HG02571 (cell line): Measurements from ENCODE around the gene GPSM3.
A peak's percentile ranks its signal among the peaks of the same experiment; 100 is the strongest.
"Not testable (repeated sequence)": the region's sequence is repeated elsewhere in the genome, so short reads cannot be mapped to it uniquely, and the experiment has no call there.

Experiments
- ATAC-seq: cut with Tn5 transposase; IDR thresholded peaks from one replicate; pipeline ENCODE4 v1.9.1; 2021; ENCODE audit warnings: mild to moderate bottlenecking, moderate library complexity; ENCODE audit not compliant: unreplicated experiment

GPSM3 gene

DNA sequence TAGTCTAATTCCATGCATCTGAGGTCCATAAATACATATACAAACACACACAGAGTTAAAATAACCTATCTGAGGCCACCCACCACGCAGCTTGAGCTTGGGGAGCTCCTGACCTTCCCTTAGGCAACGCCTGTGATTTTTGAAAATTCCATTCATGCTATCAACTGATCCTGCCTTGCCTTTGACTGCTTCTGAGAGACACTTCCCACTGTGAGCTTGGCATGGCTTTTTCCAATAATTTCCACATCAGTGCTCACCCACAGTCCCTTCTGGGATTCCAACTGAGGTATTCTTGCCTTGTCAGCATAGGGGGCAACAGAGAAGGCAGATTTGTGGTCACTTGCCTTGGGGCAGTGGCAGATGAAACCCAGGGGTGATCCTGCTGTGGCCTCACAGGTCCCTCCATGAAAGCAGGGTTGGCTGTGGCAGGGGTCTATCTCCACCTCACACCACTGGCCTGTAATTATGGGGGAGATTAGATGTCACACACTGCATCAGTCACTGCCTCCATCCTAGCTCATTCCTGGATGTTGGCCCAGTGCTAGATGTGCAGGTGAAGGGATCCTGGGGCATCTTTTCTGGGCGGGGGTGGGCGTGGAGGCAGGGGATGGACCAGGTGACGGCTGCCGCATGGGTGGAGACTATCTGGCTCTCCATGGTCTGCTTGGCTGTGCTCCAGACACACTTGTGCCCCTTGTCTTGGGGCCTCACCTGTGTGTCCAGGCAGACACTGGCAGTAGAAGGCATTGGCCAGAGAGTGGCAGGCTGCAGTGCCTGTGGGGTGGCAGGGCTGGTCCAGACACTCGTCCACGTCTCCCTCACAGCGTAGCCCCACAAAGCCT lies 11.2 kb upstream of the GPSM3 start:
- ATAC-seq: no peak

GRCh38 chr6:32202186-32202585 lies 9.7 kb upstream of the GPSM3 start:
- no peak for ATAC-seq

DNA sequence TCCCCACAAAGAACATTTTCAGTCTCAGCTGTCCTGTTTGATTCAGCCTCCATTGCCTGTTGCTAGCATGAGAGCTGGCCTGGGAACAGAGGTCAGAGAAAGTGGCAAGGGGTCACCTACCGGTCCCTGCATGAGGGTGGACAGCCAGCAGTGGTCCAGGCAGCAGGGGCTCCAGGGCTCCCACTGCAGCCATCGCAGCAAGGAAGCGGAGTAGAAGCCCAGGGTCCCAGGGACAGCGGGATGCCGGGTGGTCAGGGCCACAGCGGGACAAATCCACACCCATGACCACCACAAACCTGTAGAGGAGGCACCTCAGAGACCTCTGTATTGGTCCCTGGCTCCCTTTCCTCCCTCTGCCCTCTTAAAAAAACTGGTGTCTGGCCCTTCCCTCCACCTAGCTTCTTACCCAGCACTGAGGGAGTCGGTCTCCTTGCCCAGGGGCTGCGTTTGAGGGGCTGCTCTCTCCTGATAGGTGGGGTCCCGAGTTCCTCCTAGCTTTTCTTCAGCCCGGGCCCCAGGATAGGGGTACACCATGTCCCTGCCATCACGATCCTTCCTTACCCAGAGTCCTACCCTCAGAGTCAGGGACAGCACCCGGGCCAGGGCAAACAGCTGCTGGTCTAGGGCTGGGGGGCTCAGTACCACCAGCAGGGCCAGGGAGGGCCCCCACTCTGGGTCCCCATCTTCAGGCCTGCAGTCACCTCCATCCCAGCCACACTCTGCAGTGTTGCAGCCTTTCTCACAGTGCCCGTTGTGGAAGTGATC lies 8.4 kb upstream of the GPSM3 start:
- ATAC-seq: no peak

- no peak for ATAC-seq
These were observed 6.4 kb upstream of the GPSM3 start for GRCh38 chr6:32198866-32199265.

DNA sequence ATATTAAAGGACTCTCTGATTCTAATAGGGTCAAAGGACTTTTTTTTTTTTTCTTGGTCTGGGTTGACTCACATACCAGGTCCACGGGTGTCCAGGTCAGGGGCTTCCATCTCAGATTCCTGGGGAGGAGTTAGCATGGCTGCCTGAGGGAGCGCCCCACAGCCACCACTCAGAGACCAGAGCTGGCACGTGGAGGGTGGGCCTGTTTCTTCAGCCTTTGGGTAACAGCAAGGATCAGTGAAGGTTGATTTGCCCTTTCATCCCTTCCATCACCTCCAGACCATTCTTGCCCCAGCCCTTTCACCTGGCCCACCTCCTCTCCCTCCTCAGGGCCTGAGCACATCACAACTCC lies 5.9 kb upstream of the GPSM3 start:
- ATAC-seq: no peak

DNA sequence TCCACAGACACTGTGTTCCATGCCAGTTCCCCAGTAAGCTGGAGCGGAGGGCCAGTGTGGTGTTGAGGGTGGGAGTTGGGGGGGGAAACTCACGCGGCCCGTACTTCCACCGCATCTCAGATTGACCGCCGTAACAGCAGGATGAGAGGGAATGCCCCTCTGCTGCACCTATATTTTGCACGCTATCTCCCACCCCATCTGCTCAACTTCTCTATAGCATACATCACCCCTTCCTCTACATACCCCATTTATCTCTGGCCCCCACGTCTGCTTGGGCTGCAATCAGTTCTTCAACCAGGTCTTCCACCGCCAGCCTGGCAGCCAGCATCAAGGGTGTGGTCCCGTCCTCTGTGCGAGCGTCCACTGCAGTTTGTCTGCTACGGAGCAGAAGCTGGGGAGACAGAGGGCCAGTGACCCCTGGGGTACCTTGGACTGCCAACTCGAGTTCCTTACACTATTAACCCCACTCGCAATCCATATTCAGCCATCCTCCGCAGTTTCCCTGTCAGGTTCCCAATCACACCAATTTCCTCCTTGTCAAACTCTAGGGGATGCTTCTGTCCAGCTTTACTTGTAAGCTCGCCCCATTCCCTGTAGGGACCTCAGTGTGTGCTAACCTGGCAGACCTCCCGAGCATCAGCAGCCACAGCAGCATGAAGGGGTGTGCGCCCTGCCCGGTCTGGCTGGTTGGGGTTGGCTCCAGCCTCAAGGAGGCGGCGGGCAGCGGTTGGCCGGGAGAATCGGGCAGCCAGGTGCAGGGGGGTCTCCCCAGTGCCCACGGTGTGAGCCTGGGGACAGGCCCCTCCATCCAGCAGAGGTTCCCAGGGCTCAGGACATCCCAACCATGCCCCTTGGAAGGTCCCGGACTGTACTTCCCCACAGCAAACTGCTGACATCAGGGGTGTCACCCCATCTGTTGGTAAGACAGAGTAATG lies 4.5 kb upstream of the GPSM3 start:
- ATAC-seq: no peak

GRCh38 chr6:32195902-32196681 lies 3.6 kb upstream of the GPSM3 start:
- peak; percentile 69 for ATAC-seq

GRCh38 chr6:32195652-32195901 lies 3.1 kb upstream of the GPSM3 start:
- no peak for ATAC-seq

DNA sequence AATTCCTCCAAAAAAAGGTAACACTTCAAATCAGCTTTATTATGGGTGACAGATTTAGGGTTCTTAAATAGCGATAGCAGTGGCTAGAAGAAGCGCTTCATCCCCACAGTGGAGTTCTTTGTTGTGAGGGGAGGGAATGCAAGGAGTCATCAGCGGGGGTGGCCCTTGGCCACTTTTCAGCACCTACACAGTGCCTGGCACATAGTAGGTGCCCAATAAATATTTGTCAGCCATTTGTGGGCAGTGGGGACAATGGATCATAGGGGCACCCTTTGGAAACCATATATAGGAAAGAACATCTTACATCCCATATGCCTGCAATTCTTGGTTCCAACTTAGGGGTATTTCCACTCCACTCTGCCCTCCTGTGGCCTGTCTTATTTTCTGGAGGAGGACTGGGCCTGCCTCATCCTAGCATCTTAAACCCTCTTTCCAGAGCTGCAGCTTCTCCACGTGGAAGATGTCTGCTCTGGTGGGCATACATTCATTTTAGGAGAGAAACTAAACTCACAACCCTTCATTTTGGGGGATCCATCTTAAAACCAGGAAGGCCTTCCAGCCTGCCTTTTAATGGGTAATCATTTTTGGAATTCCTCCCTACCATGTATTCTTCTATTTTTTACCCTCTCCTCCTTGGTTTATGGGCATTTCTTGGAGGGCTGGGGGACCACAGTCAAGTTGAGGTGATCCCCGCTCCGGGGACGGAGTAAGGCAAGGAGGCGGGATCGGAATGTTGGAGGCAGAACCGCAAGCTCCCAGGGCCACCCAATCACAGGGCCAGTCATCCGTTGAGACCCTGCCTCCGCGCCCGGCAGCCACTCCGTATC lies 2.6 kb upstream of the GPSM3 start:
- peak; percentile 75 for ATAC-seq

DNA sequence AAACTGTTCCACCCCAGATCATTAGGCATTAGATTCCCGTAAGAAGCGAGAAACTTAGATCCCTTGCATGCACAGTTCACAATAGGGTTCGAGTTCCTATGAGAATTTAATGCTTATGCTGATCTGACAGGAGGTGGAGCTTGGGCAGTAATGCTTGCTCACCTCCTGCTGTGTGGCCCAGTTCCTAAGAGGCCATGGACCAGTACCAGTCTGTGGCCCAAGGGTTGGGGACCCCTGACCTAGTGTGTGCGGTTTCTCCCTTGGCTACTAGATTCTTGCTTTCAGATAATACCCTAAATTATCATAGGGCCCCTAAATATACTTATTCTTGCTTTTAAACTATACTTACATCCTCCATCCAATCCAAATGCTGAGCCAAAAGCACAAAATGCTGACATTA lies 1.9 kb upstream of the GPSM3 start:
- ATAC-seq: no peak

GRCh38 chr6:32193096-32193495 lies 653 bp upstream of the GPSM3 start:
- ATAC-seq: not testable (repeated sequence)

DNA sequence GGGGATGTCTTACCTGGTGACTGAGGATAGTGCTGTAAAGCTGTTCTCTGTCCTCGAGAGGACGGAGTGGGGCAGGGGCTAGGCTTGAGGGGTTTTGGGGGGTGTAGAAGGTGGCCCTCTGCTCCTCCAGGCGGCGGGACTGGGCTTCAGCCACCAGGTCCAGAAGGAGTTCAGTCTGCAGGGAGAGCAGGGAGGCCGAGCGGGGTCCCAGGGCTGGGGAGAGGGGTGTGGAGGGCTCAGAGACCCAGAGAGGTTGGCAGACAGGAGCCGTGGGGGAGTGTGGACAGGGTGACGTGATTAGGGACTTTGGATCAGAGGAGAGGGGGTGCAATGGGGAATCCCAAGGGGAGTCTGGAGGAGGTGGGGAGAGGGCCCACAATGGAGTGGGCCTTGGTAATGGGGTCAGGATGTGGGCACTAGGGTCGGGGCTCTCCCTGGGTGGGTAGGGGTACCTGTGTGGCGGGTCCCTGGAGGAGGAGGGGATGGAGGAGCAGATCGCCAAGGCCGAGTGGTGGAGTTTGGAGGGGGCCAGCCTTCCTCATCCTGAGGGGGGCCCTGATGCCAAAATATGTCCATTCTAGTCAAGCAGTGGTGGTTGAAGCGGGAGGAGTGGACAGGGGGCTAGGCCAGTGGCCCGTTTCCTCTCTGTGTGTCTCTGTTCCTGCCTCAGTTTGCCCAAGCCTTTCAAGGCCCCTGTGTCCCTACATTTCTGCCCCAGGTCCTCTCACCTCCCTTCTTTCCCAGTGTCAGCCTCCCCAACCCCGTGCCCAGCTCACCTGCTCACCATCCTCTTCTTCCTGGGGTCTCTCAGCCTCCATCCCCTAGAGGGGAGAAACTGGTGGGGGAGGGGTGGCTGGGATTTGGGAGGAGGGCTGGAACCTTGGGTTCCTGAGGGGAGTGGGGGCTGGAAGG lies 491 bp downstream of the GPSM3 start:
- ATAC-seq: no peak

DNA sequence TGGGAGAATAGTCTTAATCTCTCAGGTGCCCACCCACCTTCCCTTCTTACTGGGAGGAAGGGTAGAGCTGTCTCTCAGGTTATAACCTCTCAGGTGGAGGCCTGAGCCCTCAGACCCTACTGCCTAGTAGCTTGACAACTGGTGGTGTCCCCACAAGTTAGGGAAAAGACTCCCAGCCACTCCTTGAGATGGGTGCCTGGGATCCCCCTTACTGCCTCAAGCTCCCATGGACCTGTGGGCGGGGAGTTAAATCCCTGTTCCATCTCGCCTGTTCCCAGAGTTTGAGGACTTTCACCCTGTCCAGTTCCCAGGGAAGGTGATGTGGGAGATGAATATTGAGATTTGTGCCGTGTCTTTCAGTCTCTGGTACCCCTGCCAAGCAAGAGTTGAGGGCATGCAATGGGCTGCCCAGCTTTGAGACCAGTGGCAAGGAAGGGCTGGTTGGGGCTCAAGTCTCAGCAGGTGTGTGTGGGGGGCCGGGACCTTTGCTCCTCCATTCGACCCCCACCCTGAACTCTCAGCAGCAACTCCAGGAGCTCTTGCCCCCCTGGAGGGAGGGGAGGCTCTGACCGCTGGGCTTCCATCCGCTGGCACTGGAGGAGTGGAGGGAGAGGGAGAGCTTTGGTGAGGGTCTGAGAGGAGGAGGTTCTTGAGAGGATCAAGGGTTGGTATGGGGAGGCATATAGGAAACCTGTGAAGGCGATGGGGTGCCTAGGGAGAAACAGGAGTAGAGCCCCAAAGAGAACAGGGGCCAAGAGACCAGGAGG lies 1.3 kb downstream of the GPSM3 start:
- ATAC-seq: no peak

DNA sequence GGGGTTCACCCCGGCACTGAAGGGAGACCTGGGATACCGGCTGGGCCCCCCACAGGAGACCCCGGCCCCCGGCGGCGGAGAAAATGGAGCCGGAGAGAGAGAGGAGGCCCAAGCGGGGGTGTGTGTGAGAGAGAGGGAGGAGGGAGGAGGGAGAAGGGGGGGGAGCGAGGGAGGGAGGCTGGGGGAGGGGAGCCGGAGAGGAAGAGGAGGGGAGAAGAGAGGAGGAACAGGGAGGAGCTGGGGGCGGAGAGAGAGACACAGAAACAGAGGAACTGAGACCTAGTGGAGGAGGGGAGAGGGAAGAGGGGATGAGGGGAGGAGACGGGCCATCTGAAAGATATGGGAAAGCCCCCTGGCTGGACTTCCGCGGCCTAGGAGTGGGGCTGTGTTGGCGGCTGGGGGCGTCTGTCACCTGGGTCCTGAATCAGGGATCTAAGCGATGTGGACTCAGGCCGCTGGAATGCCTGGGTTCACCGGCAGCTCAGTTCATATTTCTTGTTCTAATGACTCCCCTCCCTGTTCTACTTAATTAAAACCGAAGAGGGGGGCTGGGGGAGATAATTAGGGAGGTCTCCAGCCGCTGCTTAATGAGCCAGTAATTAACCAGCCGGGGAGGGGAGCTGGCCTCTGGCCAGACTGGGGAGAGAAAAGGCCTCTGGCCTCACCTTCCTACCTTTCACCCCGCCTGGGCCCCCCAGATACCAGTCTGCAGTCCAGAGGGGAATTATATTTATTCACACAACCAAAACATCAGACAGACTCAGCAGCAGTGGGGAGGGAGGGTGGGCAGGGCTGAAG lies 2.2 kb downstream of the GPSM3 start, which contains the start of gene PBX2:
Gene PBX2 (minus strand): TSS at position 149 of the 798 bp plus-strand sequence. CDS start 287 bp downstream, outside the sequence.
- peak; percentile 59 for ATAC-seq

- ATAC-seq: no peak
These were observed 2.7 kb downstream of the GPSM3 start for GRCh38 chr6:32189742-32190053.

GRCh38 chr6:32189069-32189741 lies 3.2 kb downstream of the GPSM3 start:
- ATAC-seq: no peak
